Cerebellar cortex (tissue), 1 donor: ENCODE measurements around the gene YES1.
"Not testable (repeated sequence)": the region's sequence is repeated elsewhere in the genome, so short reads cannot be mapped to it uniquely, and the experiment has no call there.

Source experiments
- DNase-seq: peaks from one replicate; pipeline ENCODE4 v3.0.0-alpha.2; 2015; ENCODE audit warnings: low spot score

Gene YES1

GRCh38 chr18:683531-683930, 128.5 kb downstream of the YES1 start:
- DNase-seq = no peak

GRCh38 chr18:682833-683232, 129.2 kb downstream of the YES1 start:
- DNase-seq = no peak

- DNase-seq = not testable (repeated sequence)
Observed at GRCh38 chr18:682416-682815, 129.6 kb downstream of the YES1 start.

GRCh38 chr18:681985-682384, 130.1 kb downstream of the YES1 start:
- no peak for DNase-seq

GRCh38 chr18:680392-680791, 131.7 kb downstream of the YES1 start:
- DNase-seq = no peak

- no peak for DNase-seq
Observed at GRCh38 chr18:679516-679915, 132.5 kb downstream of the YES1 start.

GRCh38 chr18:678482-679182, 133.4 kb downstream of the YES1 start:
- no peak for DNase-seq

GRCh38 chr18:677951-678381, 134.1 kb downstream of the YES1 start:
- no peak for DNase-seq

- no peak for DNase-seq
Observed at GRCh38 chr18:677145-677544, 134.9 kb downstream of the YES1 start.

GRCh38 chr18:676736-677135, 135.3 kb downstream of the YES1 start:
- DNase-seq = no peak

GRCh38 chr18:676069-676468, 136.0 kb downstream of the YES1 start:
- DNase-seq = no peak

- no peak for DNase-seq
Observed at GRCh38 chr18:675307-675706, 136.7 kb downstream of the YES1 start.

- DNase-seq = no peak
Observed at GRCh38 chr18:673769-674168, 138.3 kb downstream of the YES1 start.

GRCh38 chr18:673317-673716, 138.7 kb downstream of the YES1 start:
- DNase-seq = no peak
